DMS53 (cell line): Measurements from ENCODE around the gene C1orf141.
A peak's percentile ranks its signal among the peaks of the same experiment; 100 is the strongest.
"Not testable (repeated sequence)": the region's sequence is repeated elsewhere in the genome, so short reads cannot be mapped to it uniquely, and the experiment has no call there.

Experiments
- DNase-seq: peaks from one replicate; lab custom pipeline; 2025; lab: John Stamatoyannopoulos, UW

The C1orf141 gene

GRCh38 chr1:67142931-67143330 is 8.2 kb upstream of the C1orf141 start:
- no peak for DNase-seq

DNA sequence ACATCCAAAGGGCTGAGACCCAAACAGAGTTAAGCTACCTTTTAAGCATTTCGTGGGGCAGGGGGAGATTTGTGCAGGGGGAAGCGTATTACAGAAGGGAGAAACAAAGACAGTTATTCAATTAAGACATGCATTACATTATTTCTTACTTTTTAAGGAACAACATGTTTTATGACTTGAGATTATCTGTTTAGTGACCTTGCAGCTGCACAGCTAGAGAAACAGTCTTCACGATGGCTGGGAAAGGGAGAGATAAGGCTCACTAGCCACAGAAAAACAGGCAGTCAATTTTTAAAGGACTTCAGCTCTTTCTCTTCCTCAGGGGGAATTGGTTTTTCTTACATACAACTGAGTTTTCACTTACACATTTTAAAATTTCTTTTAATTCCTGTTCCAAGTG is 7.1 kb upstream of the C1orf141 start:
- not testable (repeated sequence) for DNase-seq

GRCh38 chr1:67140460-67140859 is 5.7 kb upstream of the C1orf141 start:
- no peak for DNase-seq

- DNase-seq = peak; percentile 84
Observed at GRCh38 chr1:67138813-67139499, 4.2 kb upstream of the C1orf141 start.

GRCh38 chr1:67137307-67137753 is 2.6 kb upstream of the C1orf141 start:
- DNase-seq = peak; percentile 30

GRCh38 chr1:67135354-67135753 is 584 bp upstream of the C1orf141 start:
- DNase-seq = no peak

GRCh38 chr1:67133177-67133576 is 1.6 kb downstream of the C1orf141 start:
- no peak for DNase-seq

DNA sequence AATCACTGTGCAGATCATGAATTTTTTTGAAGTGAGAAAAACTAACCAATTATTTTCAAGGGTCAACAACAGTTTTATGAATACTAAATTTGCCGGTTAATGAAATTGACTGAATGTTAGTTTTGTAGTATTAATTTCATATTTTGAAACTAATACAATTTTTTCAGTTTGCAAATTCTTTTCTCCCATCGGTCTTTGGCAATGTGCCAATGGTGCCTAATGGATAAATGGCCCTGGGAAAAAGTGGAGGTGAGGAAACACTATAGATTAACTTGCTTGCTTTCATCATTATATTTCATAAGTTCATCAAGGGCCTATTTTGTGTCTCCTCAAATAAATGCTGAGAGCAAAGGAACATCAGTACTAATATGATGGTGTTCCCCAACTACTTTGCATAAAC is 4.1 kb downstream of the C1orf141 start:
- no peak for DNase-seq

GRCh38 chr1:67126974-67127373 is 7.8 kb downstream of the C1orf141 start:
- peak; percentile 69 for DNase-seq

GRCh38 chr1:67126111-67126746 is 8.5 kb downstream of the C1orf141 start:
- peak; percentile 56 for DNase-seq

DNA sequence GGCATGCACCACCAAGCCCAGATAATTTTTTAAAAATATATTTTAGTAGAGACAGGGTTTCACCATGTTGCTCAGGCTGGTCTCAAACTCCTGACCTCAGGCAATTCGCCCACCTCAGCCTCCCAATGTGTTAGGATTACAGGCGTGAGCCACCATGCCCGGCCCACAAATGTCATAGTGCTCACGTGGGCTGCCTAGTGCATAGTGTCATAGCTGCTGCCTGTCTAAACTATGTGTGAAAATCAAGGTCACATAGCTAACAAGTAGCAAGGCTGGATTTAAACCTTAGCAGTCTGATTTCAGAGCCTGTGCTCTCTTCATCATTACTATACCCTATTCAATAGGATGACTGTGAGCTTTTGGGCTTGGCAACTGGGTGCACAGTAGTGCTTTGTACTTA is 10.3 kb downstream of the C1orf141 start:
- no peak for DNase-seq

GRCh38 chr1:67120855-67121619 is 13.7 kb downstream of the C1orf141 start:
- no peak for DNase-seq

- peak; percentile 16 for DNase-seq
Observed at GRCh38 chr1:67118646-67119045, 16.1 kb downstream of the C1orf141 start.

- no peak for DNase-seq
Observed at GRCh38 chr1:67118191-67118590, 16.6 kb downstream of the C1orf141 start.

GRCh38 chr1:67114162-67114561 is 20.6 kb downstream of the C1orf141 start:
- no peak for DNase-seq

GRCh38 chr1:67110352-67110751 is 24.4 kb downstream of the C1orf141 start:
- no peak for DNase-seq

DNA sequence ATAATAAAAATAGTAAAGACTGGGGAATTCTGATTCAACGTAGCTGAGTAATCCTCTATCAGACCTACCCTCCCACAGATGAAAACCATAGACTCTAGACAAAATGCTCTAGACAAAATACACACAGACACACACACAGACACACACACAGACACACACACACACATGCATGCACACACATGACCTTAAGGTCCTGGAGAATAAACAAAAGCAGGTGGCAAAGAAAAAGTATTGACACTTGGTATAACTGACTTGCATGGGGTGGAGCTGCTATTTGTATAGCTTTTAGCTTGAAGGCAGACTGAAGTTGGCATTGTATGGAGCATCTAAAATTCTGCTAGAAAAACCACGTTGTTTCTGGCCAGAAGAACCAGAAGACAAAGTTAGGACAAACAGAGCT is 29.3 kb downstream of the C1orf141 start:
- peak; percentile 29 for DNase-seq

- no peak for DNase-seq
Observed at GRCh38 chr1:67103548-67103947, 31.2 kb downstream of the C1orf141 start.

DNA sequence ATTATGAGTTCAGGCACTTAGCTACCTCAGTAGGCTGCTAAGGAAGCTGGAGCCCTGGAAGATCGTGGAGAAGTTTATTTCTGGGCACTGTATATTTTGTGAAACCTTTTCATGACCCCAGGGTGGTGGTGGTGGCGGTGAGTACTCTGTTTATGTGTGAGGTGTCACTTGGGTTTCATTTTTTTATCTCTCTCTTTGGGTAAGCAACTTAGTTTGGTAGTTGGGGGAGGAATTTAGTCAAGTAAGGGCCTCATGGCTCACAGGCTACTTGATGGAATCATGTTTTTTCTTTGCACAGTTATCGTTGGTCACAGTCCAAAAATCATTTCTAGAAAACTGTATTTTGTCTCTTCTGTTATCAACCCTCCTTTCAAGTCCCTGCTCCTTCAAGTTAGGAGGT is 33.9 kb downstream of the C1orf141 start:
- no peak for DNase-seq

- DNase-seq = no peak
Observed at GRCh38 chr1:67097305-67097704, 37.5 kb downstream of the C1orf141 start.

DNA sequence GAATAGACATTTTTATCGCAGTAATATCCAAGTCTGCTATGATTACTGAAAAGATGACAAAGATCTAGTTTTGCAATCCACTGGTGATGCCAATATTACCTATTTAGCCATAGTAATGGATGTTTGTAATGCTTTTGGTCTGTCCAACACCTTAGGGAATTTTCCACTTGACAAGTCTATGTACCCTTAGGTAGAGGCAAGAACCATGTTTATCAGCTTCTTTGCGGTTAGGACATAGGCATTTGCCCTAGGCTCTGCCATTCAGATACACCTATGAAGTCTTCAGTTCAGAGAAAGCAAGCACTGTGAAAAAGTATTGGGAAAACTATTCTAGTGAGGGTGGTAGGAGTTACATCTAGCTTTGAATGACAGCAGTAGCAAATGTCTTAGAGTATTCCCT is 40.6 kb downstream of the C1orf141 start:
- DNase-seq = no peak

- DNase-seq = no peak
Observed at GRCh38 chr1:67089685-67090208, 45.0 kb downstream of the C1orf141 start.

DNA sequence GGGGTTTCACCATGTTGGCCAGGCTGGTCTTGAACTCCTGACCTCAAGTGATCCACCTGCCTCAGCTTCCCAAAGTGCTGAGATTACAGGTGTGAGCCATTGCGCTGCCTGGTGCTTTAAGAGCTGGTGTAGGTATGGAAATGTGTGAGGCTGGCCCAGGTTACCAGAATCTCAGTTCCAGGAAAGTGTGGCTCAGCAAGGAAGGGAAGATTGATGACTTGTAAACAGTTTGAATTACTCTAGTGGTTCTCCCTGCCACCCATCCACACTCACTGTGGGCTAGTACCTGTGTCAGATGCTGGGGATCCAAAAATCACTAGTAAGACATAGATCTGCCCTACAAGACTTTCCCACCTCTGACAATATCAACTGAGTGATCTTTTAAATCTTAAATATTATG is 46.3 kb downstream of the C1orf141 start:
- no peak for DNase-seq
